HG03521 (cell line): Measurements from ENCODE around the gene AMBRA1.

ENCODE experiments used
- ATAC-seq: cut with Tn5 transposase; IDR thresholded peaks from one replicate; pipeline ENCODE4 v1.9.1; 2021; ENCODE audit warnings: mild to moderate bottlenecking, moderate library complexity; ENCODE audit not compliant: unreplicated experiment

The AMBRA1 gene

DNA sequence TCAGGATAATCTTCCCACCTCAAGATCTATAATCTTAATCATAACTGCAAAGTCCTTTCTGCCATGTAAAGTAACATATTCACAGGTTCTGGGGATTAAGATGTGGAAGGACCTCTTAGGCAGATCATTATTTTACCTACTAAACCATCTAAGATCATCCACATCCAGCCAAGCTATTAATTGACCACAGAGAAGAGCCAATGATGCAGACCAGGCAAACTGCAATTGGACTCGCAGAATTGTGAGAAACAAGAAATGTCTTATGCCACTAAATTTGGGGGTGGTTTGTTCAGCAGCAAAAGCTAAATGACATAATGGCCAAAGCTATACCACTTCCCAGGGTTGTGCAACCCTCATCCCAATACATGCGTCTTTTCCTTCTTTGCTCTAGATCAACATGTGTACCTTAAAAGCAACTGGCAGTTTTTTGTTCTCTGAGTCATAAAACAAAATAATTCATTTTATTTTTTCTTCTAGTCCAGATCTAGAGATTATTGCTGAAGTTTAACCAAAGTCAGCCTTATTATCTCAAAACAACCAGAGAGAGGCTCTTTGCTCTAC, 113.6 kb downstream of the AMBRA1 start:
- ATAC-seq = no peak

DNA sequence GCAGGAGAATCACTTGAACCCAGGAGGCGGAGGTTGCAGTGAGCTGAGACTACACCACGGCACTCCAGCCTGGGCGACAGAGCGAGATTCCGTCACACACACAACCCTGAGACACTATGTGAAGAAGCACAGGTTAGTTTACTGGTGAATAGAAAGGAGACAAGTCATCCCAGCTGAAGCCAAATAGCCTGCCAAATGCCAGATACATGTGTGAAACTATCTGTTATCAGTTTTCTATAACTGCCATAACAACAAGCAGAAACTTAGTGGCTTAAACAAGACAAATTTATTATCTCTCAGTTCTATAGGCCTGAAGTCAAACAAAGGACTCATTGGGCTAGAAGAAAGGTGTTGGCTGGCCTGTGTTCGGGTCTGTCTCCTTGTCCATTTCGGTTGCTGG, 114.2 kb downstream of the AMBRA1 start:
- ATAC-seq = no peak

DNA sequence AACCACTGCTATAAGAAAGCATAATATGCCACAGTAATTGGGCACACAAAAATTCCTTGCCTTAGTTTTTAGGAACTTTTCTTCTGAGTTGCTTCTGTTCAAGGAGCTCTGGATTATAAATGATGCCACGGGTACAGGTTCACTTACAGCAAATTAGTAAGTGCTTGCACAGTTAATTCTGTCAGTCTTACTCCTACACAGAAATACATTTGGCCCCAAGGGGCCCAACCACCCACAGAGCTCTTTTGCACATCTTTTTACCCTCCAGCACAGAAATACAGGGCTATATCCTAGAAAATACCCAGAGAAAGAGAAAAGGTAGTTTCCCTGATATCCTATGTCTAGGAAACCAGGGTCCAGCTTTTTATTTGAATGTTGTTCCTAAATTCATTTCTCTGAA, 115.6 kb downstream of the AMBRA1 start:
- no peak for ATAC-seq

DNA sequence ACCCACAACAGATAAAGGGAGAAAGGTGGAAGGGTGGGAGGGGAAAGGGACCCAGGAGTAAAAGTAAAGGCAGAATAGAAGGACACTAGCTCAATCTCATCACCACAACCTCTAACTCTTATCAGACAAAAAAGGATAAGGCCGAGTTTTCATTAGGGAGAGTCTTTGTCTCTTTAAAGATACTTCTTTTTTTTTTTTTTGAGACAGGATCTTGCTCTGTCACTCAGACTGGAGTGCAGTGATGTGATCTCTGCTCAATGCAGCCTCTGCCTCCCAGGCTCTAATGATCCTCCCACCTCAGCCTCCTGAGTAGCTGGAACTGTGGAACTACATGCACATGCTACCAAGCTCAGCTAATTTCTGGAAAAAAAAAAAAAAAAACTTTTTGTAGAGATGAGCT, 116.7 kb downstream of the AMBRA1 start:
- ATAC-seq = no peak

DNA sequence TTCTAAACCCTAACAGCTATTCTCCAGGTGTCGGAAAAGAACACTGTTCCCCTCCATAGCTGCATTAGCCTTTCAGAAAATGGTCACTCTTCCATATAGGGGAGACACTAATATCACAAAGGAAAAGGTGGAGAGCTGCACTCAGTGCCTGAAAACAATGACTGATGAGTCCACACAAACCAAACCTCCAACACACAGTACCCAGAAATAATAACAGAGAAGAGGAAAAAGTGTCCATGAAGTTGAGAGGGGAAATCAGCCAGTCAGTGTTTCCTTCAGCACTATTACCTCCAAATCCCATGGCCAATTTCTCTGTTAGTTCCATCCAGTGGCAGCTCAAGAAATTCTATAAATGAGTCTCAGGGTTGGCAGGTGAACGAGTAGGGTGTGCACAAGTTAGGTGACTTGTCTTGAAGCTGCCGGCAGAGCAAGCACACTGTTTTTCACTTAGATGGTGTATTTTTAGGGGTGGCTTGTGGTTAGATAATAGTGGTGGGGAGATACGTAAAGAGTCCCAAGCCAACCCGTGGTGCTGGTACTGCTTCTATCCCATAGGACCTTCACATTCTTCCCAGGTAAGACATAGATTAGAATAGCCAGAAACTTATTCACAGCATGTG, 117.8 kb downstream of the AMBRA1 start:
- ATAC-seq = no peak

DNA sequence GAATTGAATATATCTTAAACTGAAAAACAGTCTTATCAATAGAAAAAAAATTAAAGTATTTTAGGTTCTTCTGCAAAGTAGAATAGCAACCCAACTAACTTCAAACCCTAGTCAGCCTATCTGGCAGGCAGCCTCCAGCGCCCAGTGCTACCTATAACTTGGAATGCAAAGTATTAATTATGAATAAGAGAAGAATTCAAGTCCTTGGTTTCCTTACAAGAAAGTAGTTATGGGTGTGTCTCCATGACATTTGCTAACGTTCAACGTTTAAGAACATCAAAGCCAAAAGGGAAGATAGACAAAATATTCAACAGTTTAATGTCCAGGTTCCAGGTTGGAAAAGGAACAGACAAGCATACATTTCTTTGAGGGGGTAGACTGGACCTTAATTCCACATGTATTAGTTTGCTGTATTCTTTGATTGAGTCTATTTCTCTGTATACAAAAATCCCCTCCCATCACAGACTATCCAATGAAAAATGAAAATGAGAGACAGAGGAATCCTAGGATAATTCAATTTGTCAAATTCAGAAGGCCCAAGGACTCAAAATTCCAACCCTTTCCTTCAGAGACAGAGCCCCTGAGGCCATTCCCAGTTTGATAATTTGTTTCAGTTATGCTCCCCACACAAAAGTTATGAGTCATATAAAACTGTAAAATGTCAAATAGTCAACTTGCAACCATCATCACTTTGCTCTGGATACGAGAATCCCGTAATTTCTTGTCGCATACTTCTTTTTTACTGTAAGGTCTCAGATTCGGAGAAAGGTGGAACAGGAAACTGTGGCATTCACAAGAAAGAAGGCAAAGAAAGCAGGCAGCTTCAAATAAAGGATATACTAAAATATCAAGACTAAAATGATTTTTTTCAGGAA, 118.5 kb downstream of the AMBRA1 start:
- no peak for ATAC-seq

DNA sequence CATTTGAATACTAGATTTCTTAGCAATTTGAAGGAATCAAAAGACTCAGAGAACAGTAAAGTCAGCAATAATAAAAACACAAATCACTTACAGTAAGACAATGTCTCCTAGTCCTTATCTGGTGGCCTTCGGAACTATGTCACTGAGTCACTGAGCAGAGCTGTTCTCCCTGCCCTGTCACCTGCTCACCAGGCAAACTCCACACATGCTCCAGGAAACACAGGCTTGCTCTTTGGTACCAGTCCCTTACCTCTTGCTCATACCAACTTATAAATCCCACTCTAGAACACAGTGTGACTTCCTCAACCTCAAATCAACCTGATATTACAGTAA, 121.2 kb downstream of the AMBRA1 start:
- ATAC-seq = no peak

DNA sequence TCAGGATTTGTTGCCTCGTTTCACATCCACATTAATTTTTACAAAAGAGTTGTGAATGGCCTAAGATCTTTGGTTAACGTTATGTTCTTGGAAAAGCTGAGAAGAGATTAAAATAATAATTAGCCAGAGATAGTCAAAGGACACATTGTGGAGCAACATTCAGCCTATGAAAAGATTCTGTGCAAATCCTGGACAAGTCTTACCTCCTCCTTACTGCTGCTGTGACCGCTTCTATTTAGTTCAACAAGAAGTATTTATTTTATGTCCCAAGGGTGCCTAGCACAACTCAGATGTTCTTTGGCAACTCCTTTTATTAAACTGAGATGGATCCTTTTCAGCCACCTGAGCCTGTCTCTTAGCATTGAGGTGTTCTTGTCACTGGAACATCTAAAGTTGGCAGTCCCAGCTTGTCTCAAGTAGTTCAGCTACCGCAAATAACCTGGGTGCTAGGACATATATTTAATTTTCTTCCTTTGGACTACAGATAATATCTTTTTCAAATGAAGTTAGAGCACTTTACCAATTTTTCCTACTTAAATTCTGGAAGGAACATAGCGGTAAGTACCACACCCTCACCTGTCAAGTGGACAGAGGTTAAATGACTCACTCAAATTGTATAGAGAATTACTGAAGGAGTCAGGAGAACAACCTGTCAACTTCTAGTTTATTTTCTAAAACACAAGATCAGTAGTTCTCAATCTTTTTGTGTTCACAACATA, 121.7 kb downstream of the AMBRA1 start:
- ATAC-seq = no peak

DNA sequence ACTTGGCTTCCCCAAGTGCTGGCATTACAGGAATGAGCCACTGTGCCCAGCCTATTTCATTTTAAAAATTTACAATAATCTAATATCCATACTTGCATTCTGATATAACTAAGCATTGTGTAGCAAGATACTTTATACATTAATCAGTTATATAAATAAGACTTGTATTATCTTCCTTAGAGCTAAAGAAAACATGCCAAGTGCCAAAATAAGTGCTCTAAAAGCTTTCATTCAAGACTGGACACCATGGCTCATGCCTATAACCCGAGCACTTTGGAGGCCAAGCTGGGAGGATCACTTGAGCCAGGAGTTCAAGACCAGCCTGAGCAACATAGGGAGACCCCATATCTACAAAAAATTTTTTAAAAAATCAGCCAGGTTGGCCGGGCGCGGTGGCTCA, 123.9 kb downstream of the AMBRA1 start:
- no peak for ATAC-seq

DNA sequence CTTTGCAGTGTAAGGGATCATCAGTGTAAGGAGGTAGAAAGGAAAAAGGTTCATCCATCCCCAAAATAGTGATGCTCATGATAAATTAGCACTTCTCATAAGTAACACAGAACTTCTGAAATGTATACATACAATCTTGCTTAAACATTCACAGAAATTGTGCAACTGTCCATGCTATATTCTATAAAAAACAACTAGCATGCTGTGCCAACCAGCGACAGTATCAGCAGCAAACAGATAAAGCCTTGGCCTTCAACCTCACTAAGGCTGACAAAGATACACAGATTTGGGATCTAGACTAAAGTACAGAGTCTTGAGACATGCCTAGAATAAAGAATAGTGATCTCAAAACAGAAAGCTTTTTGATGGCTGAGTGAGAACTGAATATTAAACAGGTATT, 128.1 kb downstream of the AMBRA1 start:
- ATAC-seq = no peak

DNA sequence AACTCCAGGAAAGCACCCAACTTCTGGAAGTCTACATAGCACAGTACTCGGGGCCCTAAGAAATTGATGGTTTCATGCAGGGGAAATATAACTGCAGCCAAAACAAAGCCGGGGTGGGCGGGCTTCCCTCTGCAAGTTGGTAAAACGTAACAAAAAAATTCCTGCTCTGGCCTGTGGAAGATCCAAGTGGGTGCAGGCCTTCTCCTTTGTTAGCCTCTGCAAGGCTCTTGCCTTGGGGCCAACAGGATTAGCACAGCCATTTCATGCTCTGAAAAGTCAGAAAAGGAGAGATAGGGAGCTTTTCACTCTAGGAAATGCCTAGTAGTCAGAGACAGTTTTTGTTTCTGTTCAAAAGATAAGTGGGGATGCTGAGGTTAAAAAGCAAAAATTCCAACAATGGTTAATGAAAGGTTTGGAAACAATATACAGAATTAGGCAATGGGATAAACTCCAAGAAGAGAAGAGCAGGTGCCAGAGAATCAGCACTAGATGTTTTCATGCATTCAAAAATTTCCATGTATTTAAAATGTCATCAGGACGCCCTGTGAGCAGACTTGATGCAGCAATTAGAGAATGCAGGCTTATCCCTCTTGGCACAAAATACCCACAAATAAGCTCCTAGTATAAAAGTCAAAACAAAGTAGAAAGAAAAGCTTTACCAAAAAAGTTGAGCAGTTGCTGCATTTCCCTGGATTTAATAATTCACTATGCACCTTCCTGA, 130.0 kb downstream of the AMBRA1 start:
- no peak for ATAC-seq

DNA sequence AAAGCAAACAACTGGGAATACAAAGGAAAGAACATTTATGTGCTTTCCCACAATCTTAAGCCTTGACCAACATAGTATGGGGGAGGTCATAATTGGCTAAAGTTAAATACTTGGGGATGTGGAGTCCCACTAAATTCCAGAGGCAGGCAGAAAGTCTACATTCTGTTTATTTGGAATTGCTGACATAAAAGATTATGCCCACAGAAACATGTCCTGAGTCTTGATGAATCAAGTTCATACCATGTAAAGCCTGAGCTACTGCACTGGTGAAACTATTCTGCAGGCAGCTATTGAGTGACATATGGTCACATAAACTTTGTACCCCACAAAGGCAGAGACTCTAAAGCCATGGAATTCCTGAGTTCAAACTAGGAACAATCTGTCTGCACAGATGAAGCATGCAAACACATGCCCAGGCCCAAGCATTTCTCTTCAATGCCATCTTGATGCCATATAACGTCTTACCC, 132.3 kb downstream of the AMBRA1 start:
- no peak for ATAC-seq

DNA sequence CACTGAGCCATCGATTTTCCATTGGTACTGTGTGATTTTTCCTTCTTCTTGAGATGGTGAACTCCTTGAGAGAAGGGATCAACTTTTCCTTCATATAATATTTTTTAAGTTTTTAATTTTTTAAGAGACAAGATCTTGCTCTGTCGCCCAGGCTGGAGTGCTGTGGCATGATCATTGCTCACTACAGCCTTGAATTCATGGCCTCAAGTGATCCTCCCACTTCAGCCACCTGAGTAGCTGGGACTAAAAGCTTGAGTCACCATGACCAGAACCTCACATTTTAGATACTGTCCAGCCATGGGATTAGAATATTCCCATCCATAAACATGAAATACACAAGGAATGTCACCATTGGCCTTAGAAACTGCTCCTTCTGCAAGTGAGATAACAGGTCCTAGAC, 135.3 kb downstream of the AMBRA1 start:
- ATAC-seq = no peak

DNA sequence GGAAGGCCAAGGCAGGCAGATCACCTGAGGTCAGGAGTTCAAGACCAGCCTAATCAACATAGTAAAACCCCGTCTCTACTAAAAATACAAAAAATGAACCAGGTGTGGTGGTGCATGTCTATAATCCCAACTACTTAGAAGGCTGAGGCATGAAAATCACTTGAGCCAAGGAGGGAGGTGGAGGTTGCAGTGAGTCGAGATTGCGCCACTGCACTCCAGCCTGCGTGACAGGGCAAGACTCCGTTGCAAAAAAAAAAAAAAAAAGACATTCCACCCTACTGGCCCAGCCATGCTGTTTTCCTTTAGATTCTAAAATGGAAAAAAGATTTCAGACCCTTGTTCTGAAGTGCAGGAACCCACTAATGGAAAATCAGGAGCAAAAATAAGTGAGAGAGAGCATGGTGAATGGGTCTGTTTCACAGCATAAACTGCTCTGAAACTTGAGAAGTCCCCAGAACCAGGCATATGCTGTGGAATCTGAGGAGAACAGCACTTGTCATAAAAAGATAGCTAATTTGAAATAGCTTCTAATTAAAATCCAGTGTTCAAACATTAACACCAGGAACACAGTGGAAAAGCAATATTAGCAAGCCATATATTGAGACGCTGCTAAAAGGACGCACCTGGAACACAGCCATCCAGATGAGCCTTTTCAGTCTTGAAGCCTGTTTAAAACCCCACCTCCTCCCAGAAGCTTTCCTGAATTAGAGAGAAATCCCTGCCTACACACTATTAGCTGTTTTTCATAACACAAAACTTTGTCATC, 136.0 kb downstream of the AMBRA1 start:
- ATAC-seq = no peak

DNA sequence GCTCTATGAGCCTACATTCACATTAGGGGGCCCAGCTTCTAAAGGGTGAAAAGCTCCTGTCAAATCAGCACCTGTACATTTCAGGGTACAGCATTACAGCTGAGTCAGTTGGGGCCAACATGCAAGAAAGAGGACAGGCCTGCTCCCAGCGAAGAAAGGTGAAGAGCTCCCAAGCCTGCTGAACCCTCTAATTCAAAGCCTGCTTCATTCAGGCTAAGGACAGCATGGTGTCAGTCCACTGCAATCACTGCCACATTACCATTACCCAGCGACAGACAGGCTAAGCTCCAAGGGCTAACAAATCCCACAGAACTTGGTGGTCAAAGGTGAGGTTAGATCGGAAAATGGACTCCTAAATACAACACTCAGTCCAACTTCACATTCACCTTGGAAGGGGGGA, 136.8 kb downstream of the AMBRA1 start:
- ATAC-seq = no peak

DNA sequence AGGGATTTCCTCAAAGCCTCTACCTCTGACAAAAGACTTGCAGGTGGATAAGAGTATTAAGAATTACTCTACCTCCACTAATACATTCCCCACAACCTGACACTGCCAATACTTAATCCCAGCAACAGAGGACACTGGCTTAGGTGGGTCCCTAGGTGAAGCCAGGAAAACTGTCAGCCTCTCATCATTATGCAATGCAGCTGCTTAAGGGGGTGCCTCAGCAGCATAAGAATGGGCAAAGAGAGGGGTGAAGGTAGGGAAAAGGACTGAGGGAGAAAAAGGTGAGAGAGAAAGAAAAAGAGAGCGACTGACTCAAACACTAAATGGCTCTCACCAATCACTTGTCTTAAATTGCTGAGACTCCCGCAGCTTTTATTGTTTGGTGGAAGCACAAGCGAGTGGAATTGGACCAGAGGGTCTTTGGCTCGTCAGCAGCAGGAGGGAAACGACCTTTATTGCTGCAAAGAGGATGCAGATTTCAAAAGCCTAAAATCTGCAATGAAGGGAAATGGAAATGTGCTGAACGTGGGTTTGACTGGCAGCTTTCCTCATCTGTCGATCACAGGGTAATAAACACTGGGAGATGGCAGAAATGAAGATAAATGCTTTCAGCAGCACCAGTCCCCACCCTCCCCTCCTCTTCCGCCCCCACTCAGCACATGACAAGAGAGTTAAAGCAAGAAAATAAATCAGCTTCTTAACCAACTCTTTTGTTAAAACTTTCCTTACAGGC, 137.4 kb downstream of the AMBRA1 start:
- no peak for ATAC-seq

DNA sequence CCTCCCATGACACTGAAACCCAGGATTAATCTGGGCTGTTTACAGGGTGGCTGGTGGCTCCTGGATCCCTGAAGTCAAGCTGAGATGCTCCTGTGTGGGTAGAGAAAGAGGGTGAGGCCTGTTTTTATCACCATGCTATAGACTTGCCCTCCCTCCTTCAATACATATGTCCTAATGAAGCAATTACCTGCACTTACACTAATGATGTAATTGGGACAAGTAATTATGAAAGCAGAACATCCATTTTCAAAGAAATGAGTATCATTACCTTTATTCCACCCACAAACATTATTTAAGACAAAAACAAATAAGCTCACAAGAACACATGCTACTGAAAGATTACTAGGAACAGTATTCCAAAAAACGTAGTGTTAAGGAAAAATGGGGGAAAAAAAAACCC, 138.0 kb downstream of the AMBRA1 start:
- no peak for ATAC-seq

DNA sequence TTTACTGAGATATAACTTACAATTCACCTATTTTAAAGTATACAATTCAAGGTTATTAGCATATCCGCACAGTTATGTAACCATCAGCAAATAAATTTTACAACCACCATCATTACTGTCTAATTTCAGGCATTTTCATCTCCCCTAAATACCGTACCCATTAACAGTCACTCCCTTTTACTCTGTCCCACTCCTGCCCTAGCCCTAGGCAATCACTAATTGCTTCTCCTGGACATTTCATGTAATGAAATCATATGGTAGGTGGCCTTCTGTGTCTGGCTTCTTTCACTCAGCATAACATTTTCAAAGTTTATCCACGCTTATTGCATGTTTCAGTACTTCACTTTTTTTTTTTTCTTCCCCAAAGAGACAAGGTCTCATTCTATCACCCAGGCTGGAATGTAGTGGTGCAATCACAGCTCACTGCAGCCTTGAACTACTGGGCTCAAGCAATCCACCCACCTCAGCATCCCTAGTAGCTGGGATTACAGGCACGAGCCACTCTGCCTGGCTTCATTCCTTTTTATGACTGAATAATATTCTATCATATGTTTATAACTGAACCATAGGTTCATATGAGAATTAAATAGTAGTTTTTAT, 140.8 kb downstream of the AMBRA1 start:
- ATAC-seq = no peak

DNA sequence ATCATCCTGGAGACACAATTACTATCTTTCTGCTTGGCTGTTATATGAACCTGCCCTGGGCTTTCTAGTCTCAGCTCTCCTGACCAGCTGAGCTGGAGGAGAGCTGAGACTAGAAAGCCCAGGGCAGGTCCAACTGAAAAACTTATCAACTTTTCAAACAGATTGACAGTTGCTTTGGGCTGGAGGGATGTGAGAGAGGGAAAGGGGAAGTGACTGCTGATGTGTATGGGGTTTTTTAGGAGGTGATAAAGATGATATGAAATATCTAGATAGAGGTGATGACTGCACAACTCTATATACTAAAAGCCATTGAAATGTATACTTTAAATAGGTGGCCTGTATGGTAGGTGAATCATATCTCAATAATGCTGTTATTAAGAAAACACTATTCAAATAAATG, 142.1 kb downstream of the AMBRA1 start:
- ATAC-seq = no peak
